Neural crest cell (in vitro differentiated cells): ENCODE measurements around the gene CATSPERE. TPM values are rescaled to one million over a fixed set of nuclear protein-coding genes. Genes with fewer than 3 reads are reported as not detected.

Experiments
- DNase-seq: peaks from one replicate; pipeline ENCODE4 v3.0.0; 2021; ENCODE audit warnings: low read depth, mixed read lengths, low spot score
- H3K27ac Mint-ChIP-seq: one replicate; pipeline ENCODE4 v1.8.0; 2021; ENCODE audit warnings: mild to moderate bottlenecking, mixed read lengths; ENCODE audit not compliant: unreplicated experiment
- H3K27me3 Mint-ChIP-seq: 2 replicates; pipeline ENCODE4 v1.8.0; 2021; ENCODE audit warnings: low read depth, mild to moderate bottlenecking, mixed read lengths
- H3K36me3 Mint-ChIP-seq: 2 replicates; pipeline ENCODE4 v1.8.0; 2021; ENCODE audit warnings: low read depth, mild to moderate bottlenecking, mixed read lengths
- H3K4me1 Mint-ChIP-seq: 2 replicates; pipeline ENCODE4 v1.8.0; 2021; ENCODE audit warnings: mixed read lengths
- H3K4me3 Mint-ChIP-seq: one replicate; pipeline ENCODE4 v1.8.0; 2021; ENCODE audit warnings: mild to moderate bottlenecking, mixed read lengths
- H3K9me3 Mint-ChIP-seq: 2 replicates; pipeline ENCODE4 v1.8.0; 2021; ENCODE audit warnings: mixed read lengths
- total RNA-seq: library from RNA; stranded (reverse); gene quantifications from 2 replicates; pipeline ENCODE4 v1.2.1, GENCODE V29; 2021
- TF ChIP-seq, protein P1 (sequence below): fragments of 200-600 bp; sonication (generic); conservative IDR thresholded peaks from 2 replicates; pipeline ENCODE4 v1.5.0; 2021; ENCODE audit warnings: antibody characterized with exemption, mild to moderate bottlenecking

The CATSPERE gene
- total RNA-seq, 1 donor from 2014 or later = 0.44 TPM

DNA sequence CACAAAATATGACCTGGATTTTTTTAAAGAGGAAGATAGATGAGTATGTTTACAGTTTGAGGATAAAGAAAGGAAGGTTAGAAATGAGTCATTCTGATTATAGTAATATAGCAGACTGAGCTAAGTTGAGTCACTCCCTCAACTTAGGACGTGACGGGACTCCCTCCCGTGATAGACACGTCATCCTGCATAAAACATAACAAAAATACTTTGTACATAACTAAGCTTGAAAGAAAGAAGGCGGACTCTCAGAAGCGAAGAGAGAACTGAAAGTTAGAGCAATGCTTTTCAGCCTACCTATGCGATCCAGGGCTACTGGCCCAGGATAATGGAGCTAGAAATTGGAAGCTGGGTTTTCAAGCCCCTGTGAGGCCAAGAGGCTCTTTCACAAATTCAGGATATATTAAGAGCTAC, 138.9 kb downstream of the CATSPERE start:
- H3K4me3 Mint-ChIP-seq = no peak overlapping the region

DNA sequence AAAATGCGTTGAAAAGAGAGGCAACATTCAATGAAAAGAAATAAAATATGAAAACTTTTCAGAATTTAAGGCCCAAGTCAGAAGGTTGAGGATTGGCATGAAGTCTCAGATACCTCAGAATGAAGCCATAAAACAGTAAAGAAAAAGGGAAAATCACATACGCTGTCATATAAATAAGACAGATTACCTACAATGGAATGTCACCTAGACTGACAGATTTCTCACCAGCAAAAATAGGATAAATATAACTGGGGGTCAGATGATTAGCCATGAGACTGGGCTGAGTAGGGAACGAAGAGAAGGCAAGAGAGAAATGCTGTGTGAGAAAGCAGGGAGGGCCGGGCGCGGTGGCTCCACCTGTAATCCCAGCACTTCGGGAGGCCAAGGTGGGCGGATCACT, 140.3 kb downstream of the CATSPERE start:
- peaks cover 14% of the 10 kb centered on the region for H3K4me1 Mint-ChIP-seq
- TF ChIP-seq, protein P1, sequence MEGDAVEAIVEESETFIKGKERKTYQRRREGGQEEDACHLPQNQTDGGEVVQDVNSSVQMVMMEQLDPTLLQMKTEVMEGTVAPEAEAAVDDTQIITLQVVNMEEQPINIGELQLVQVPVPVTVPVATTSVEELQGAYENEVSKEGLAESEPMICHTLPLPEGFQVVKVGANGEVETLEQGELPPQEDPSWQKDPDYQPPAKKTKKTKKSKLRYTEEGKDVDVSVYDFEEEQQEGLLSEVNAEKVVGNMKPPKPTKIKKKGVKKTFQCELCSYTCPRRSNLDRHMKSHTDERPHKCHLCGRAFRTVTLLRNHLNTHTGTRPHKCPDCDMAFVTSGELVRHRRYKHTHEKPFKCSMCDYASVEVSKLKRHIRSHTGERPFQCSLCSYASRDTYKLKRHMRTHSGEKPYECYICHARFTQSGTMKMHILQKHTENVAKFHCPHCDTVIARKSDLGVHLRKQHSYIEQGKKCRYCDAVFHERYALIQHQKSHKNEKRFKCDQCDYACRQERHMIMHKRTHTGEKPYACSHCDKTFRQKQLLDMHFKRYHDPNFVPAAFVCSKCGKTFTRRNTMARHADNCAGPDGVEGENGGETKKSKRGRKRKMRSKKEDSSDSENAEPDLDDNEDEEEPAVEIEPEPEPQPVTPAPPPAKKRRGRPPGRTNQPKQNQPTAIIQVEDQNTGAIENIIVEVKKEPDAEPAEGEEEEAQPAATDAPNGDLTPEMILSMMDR = no peak
- H3K27me3 Mint-ChIP-seq = no peaks in the 10 kb centered on the region
- H3K27ac Mint-ChIP-seq = no peak overlapping the region
- no peaks in the 10 kb centered on the region for H3K9me3 Mint-ChIP-seq
- H3K4me3 Mint-ChIP-seq = no peak overlapping the region
- no peaks in the 10 kb centered on the region for H3K36me3 Mint-ChIP-seq
- DNase-seq = no peak

More for the DNA sequence above, 138.9 kb downstream of the CATSPERE start:
- H3K36me3 Mint-ChIP-seq = no peaks in the 10 kb centered on the region
- TF ChIP-seq, protein P1 = no peak
- peaks cover 3% of the 10 kb centered on the region for H3K9me3 Mint-ChIP-seq
- peaks cover 14% of the 10 kb centered on the region for H3K4me1 Mint-ChIP-seq
- no peaks in the 10 kb centered on the region for H3K27me3 Mint-ChIP-seq
- DNase-seq = no peak
- no peak overlapping the region for H3K27ac Mint-ChIP-seq

DNA sequence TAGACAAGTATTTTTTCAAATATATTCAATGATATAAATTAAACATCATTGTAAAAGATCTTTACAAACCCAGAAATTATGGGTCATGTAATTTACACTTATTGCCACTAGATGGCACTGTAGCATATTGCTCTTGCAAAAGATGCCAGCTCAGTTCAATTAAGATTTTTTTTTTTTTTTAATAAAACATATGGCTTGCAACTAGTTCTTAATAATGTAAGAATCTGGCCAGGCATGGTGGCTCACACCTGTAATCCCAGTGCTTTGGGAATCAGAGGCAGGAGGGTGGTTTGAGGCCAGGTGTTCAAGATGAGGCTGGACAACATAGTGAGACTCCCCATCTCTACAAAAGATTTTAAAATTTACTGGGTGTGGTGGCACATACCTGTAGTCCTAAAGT, 142.4 kb downstream of the CATSPERE start:
- Mint-ChIP-seq H3K4me3 (no peak overlapping the region), H3K4me1 (peaks cover 12% of the 10 kb centered on the region), H3K36me3 (no peaks in the 10 kb centered on the region), H3K27me3 (no peaks in the 10 kb centered on the region), H3K27ac (no peak overlapping the region), H3K9me3 (no peaks in the 10 kb centered on the region)
- TF ChIP-seq, protein P1 = peak; percentile 93
- DNase-seq = no peak

DNA sequence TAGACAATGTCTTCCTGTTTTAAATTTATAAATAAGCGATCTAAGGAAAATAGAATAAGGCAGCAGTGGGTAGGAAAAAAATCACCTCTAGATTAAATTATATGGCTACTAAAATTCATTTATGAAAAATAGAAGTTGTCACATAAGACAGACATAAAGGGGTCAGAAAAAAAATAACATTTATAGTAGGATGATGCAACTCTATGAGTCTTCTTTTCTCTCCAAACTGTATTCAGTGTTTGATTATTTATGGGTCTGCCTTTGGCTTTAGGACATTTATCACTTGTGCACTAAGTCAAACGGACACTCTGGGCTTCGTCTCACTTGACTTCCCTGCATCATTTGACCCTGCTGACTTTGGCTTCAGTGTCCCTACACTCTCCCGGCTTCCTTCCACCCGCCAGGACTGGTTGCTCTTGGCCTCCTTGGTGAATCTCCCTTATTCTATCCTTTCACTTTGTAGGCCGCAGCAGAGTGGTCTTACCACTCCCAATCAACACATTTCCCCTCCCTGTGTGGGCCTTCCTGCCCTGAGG, 144.8 kb downstream of the CATSPERE start:
- no peaks in the 10 kb centered on the region for H3K9me3 Mint-ChIP-seq
- no peak for DNase-seq
- TF ChIP-seq, protein P1 = no peak
- H3K4me1 Mint-ChIP-seq = peaks cover 5% of the 10 kb centered on the region
- no peaks in the 10 kb centered on the region for H3K27me3 Mint-ChIP-seq
- H3K4me3 Mint-ChIP-seq = no peak overlapping the region
- no peaks in the 10 kb centered on the region for H3K36me3 Mint-ChIP-seq
- peak overlapping the region; percentile 69 for H3K27ac Mint-ChIP-seq

DNA sequence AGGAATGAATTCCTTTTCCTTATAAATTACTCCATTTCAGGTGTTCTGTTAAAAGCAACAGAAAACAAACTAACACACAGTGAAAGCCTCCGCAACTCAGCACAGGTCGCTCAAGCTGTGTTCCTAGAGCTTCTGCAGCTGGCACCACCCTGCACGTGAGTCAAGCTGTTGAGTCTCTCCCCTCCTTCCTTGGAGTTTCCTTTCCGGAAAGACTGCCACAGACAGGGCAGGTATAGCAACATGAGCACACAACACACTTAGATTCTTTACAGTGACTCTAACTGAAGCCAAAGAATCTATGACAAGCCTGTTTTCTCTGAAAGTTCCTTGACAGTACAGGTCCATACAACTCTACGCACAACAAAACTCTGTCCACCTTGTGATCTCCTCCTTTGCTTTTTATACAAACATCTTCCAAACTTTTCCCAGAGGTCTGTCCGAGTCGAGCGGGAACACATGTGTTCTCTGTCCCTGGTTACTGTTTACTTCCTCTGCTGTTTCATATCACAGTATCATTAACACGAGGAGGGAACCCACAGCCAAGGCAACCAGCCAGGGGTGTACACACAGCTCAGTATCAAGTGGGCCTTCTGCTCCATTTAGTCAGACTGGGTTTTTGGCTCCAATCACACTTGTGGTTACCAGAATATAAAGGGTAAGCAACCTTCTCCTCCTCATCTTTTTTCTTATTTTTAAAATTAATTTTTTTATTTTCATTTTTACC, 153.2 kb downstream of the CATSPERE start:
- DNase-seq = no peak
- no peak overlapping the region for H3K4me3 Mint-ChIP-seq
- no peaks in the 10 kb centered on the region for H3K9me3 Mint-ChIP-seq
- peaks cover 5% of the 10 kb centered on the region for H3K4me1 Mint-ChIP-seq
- H3K36me3 Mint-ChIP-seq = no peaks in the 10 kb centered on the region
- H3K27ac Mint-ChIP-seq = no peak overlapping the region
- no peaks in the 10 kb centered on the region for H3K27me3 Mint-ChIP-seq
- TF ChIP-seq, protein P1 = no peak
